Fibroblast of skin of right quadriceps (primary cell): ENCODE measurements around the gene GTF2I.
"Not testable (repeated sequence)": the region's sequence is repeated elsewhere in the genome, so short reads cannot be mapped to it uniquely, and the experiment has no call there.

Source experiments
- DNase-seq: peaks from one replicate; pipeline ENCODE4 v3.0.0-alpha.2; 2013

The GTF2I gene

GRCh38 chr7:74781746-74782145 lies 124.2 kb downstream of the GTF2I start:
- DNase-seq: not testable (repeated sequence)

DNA sequence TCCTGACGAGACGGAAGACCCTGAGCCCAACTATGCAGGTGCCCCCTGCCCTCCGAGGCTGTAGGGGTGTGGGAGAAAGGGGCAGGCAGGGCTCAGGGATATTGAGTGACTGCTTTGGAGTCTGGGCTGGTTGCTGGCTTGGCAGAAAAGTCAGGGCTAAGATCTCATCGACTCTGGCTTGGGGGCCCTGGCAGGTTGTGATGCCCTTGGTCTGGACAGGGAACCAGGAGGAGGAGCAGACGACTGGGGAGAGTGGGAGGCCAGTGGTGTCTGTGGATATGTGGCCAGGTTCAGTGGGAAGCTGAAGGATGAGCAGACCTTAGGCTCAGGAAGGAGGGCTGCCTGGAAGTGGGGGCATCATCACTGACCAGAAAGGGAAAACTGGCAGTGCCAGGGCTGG lies 126.1 kb downstream of the GTF2I start:
- DNase-seq: not testable (repeated sequence)

GRCh38 chr7:74788369-74789150 lies 131.0 kb downstream of the GTF2I start:
- DNase-seq: peak; percentile 81

GRCh38 chr7:74789200-74789736 lies 131.8 kb downstream of the GTF2I start:
- DNase-seq: not testable (repeated sequence)

DNA sequence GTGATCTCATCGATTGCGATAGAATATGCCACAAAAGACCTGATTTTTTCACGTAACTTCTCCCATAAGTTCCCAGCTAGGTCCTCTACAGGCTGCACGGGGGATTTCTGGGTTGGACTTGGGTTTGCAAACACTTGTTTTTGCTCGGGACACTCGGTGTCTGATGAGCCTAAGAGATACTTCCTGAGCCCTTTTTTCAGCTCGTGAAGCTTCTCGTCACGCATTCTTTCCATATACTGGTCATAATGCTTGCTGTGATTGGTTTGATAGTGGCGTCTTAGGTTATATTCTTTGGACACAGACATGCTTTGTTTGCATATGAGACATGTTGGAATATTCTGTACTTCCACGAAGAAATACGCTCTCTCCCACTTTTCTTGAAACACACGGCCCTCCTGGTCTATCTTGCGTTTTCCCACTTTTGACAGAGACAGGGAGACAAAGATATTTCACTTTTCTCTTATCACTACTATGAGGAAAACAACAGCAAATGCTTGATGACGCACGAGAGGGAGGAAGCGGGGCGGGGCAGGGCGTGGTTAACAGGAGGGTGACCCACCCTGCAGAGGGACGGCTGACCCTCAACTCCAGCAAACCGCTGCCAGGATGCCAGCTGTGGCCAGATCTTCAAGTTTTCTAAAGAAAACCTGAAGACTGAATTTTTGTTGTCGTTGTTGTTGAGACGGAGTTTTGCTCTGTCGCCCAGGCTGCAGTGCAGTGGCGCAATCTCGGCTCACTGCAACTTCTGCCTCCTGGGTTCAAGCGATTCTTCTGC lies 140.5 kb downstream of the GTF2I start:
- DNase-seq: not testable (repeated sequence)

GRCh38 chr7:74798644-74799043 lies 141.1 kb downstream of the GTF2I start:
- not testable (repeated sequence) for DNase-seq
